ENCODE measurements around the gene ESAM.

Gene ESAM, protein sequence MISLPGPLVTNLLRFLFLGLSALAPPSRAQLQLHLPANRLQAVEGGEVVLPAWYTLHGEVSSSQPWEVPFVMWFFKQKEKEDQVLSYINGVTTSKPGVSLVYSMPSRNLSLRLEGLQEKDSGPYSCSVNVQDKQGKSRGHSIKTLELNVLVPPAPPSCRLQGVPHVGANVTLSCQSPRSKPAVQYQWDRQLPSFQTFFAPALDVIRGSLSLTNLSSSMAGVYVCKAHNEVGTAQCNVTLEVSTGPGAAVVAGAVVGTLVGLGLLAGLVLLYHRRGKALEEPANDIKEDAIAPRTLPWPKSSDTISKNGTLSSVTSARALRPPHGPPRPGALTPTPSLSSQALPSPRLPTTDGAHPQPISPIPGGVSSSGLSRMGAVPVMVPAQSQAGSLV

DNA sequence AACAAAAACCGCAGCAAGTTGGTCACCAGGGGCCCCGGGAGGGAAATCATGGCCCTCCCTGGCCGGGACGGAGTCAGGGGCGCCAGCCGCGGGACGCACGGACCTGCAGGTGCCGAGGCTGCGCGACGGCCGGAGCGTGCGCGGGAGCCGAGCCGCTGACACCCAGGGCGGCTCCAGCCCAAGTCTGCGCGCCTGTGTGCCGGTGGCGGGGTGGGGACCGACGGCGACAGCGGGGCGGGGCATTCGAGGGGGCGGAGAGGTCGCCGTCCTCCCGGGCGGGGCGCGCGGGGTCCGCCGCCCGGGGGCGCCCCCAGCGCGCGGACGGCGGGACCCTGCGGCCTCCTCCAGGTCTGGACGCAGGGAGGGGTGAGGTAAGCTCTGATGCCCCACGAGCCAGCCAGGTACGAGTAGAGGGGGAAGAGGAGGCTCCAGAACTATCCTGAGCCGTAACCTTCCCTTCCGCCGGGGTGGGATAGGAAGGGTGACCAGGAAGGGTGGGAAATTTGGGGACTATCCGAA is at the start of gene ESAM:
TSS of gene ESAM (minus strand) at position 186 of the 519 bp plus-strand sequence. CDS start at position 50, 136 bp downstream.
- TF ChIP-seq, protein P1, sequence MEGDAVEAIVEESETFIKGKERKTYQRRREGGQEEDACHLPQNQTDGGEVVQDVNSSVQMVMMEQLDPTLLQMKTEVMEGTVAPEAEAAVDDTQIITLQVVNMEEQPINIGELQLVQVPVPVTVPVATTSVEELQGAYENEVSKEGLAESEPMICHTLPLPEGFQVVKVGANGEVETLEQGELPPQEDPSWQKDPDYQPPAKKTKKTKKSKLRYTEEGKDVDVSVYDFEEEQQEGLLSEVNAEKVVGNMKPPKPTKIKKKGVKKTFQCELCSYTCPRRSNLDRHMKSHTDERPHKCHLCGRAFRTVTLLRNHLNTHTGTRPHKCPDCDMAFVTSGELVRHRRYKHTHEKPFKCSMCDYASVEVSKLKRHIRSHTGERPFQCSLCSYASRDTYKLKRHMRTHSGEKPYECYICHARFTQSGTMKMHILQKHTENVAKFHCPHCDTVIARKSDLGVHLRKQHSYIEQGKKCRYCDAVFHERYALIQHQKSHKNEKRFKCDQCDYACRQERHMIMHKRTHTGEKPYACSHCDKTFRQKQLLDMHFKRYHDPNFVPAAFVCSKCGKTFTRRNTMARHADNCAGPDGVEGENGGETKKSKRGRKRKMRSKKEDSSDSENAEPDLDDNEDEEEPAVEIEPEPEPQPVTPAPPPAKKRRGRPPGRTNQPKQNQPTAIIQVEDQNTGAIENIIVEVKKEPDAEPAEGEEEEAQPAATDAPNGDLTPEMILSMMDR (conservative IDR thresholded peaks at IDR 0.05) = no peak
- no peak for TF ChIP-seq ZFX (IDR thresholded peaks at IDR 0.05)
- peak within 1 kb of the TSS; percentile 14; the same call in 1 of the 2 replicates for H3K27ac ChIP-seq

DNA sequence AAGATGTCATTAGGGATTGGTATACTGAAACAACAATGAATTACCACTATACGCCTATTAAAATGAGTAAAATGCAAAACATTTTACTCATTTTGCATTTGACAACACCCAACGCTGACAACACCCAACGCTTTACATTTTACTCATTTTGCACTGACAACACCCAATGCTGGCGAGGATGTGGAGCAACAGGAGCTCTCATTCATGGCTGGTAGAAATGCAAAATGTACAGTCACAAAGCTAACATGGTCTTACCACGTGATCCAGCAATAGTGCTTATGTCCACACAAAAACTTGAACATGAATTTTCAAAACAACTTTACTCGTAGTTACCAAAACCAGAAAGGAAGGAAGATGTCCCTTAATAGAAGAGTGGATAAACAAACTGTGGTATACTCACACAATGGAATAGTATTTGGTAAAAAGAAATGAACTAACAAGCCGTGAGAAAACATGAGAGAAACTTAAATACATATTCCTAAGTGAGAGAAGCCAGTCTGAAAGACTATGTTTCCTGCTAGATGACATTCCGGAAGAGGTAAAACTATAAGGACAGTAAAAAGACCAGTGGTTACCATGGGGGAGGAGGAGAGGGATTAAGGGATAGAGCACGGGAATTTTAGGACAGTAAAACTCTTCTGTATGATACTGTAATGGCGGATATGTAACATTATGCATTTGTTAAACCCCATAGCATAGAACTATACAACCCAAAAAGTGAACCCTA is 49.5 kb upstream of the ESAM start:
- no peak overlapping the region for H3K27ac ChIP-seq
- TF ChIP-seq, protein P1 (conservative IDR thresholded peaks at IDR 0.05) = no peak
- no peak for TF ChIP-seq ZFX (IDR thresholded peaks at IDR 0.05)

DNA sequence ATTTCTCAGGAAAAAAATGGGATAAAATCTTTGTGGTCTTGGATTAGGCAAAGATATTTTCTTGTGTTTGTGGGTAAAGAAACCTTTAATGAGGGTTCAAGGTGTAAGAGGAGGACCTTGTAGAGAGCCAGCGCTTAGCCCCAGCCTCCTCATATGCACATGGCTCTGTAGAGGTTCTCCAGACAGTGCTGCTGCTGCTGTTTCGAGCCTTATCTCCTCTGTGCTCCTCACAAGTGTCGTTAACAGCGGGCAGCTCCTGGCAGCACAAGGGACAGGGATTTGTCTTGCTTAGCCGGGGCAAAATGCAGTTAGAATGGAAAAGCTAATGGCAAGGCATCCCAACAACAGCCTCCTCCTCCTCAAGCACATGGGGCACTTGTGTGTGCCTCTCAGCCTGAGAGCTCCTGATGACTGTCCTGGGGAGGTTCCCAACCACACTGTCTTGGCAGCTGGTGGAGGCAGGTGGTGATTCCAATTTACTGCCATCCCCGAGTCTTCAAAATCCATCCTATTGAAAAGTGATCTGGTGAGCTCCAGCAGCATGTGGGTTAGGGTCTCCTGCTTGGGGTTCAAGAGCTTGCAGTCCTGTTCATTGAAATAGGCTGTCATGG is 45.7 kb upstream of the ESAM start:
- H3K27ac ChIP-seq = no peak overlapping the region
- no peak for TF ChIP-seq ZFX (IDR thresholded peaks at IDR 0.05)
- TF ChIP-seq, protein P1 (conservative IDR thresholded peaks at IDR 0.05) = no peak

DNA sequence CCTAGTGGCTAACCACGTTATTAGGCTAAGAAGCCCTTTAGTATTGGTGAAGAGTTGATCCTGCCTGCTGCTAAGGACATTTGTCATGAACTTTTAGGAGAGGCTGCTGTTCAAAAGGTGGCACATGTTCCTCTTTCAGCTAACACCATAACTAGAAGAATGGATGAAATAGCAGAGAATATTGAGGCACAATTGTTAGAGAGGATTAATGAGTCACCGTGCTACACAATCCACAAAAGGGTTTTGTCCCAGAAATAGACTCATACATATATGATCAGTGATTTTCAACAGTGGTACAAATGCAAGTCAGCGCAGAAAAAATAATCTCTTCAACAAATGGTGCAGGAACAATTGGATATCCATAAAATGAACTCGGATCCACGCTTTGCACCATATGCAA is 45.1 kb upstream of the ESAM start:
- no peak overlapping the region for H3K27ac ChIP-seq
- TF ChIP-seq, protein P1 (conservative IDR thresholded peaks at IDR 0.05) = no peak
- no peak for TF ChIP-seq ZFX (IDR thresholded peaks at IDR 0.05)

DNA sequence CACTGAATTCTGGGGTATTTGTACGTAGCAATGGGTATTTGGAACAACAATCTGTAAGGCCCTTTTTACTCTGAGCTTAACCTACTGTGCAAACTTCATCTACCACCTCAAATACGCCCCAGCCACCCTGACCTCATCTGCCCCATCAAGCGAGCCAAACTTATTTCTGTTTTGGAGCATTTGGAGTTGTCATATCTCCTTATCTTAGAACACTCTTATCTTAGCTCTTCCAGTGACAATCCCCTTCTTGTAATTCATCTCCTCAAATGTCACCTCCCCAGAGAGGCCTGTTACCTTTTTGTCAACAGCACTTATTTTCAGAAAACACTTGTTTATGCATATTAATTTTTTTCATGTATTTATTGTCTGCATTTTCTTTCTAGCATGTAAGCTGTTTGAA is 42.8 kb upstream of the ESAM start:
- H3K27ac ChIP-seq = no peak overlapping the region
- TF ChIP-seq ZFX (IDR thresholded peaks at IDR 0.05) = no peak
- TF ChIP-seq, protein P1 (conservative IDR thresholded peaks at IDR 0.05) = no peak

DNA sequence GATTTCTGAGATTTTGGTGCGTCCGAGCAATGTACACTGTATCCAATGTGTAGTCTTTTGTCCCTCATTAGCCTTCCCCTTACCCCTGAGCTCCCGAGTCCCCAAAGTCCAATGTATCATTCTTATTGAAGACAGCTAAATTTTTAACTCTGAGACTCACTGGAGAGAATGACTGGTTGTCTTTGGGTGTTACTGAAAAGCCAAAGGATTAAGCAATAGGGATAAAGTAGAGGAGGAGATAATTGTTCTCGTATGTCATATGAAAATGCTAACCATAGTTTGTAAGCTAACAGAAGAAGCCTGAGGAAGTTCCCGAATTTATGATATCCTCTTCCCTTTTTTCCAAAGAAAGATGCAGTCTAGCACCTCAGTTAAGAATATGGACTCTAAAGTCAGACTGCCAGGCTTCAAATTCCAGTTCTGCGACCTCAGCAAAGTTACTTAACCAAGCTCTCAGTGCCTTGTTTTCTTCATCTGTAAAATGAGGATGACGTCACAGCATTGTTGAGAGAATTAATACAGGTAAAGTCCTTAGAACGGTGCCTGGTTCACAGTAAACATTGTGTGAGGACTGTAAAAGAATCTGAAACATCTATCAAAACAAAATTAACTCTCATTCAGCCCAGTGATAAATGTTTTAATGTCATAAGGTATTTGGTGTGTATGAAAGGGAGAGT is 39.7 kb upstream of the ESAM start:
- H3K27ac ChIP-seq = no peak overlapping the region

More for the DNA sequence above, 39.7 kb upstream of the ESAM start:
- TF ChIP-seq, protein P1 (conservative IDR thresholded peaks at IDR 0.05) = no peak
- no peak for TF ChIP-seq ZFX (IDR thresholded peaks at IDR 0.05)

Data from C4-2B (cell line).